KMS-11 (cell line): ENCODE measurements around the gene KCNH8.

Source experiments
- H2AFZ ChIP-seq: fragments of 200-600 bp; sonication (generic); 2 replicates; pipeline ENCODE4 v1.6.1; 2016; ENCODE audit warnings: antibody characterized with exemption, mixed run types, low read depth
- H3K27ac ChIP-seq: fragments of 200-600 bp; sonication (generic); 2 replicates; pipeline ENCODE4 v1.6.1; 2016; ENCODE audit warnings: mild to moderate bottlenecking, mixed run types
- H3K27me3 ChIP-seq: fragments of 200-600 bp; sonication (generic); 2 replicates; pipeline ENCODE4 v1.6.1; 2017; ENCODE audit warnings: mild to moderate bottlenecking, low read depth, mixed run types, moderate library complexity; ENCODE audit not compliant: insufficient read depth
- H3K36me3 ChIP-seq: fragments of 200-600 bp; sonication (generic); 2 replicates; pipeline ENCODE4 v1.6.1; 2017; ENCODE audit warnings: mild to moderate bottlenecking, mixed run types; ENCODE audit not compliant: insufficient read depth
- H3K4me1 ChIP-seq: fragments of 200-600 bp; sonication (generic); 2 replicates; pipeline ENCODE4 v1.6.1; 2016; ENCODE audit warnings: mild to moderate bottlenecking, low read depth, mixed run types; ENCODE audit not compliant: poor library complexity, severe bottlenecking
- H3K4me2 ChIP-seq: fragments of 200-600 bp; sonication (generic); 2 replicates; pipeline ENCODE4 v1.7.0; 2016; ENCODE audit warnings: mild to moderate bottlenecking, mixed run types
- H3K4me3 ChIP-seq: fragments of 200-600 bp; sonication (generic); IDR thresholded peaks from 2 replicates; pipeline ENCODE4 v1.6.1; 2017; ENCODE audit warnings: low read depth, low read length, mixed read lengths; ENCODE audit not compliant: insufficient read depth
- H3K79me2 ChIP-seq: fragments of 200-600 bp; sonication (generic); 2 replicates; pipeline ENCODE4 v1.6.1; 2016; ENCODE audit warnings: low read depth, mixed run types; ENCODE audit not compliant: insufficient read depth
- H3K9ac ChIP-seq: fragments of 200-600 bp; sonication (generic); 2 replicates; pipeline ENCODE4 v1.6.1; 2016; ENCODE audit warnings: mild to moderate bottlenecking, mixed run types
- H4K20me1 ChIP-seq: fragments of 200-600 bp; sonication (generic); 2 replicates; pipeline ENCODE4 v1.6.1; 2016; ENCODE audit warnings: mild to moderate bottlenecking, mixed run types; ENCODE audit not compliant: insufficient read depth
- CTCF ChIP-seq: fragments of 200-600 bp; sonication (generic); conservative IDR thresholded peaks from 2 replicates; pipeline ENCODE4 v1.6.1; 2017; ENCODE audit warnings: low read depth, mild to moderate bottlenecking, antibody characterized with exemption, low read length, moderate library complexity, mixed read lengths

KCNH8 gene

GRCh38 chr3:19392150-19392549 is 243.8 kb downstream of the KCNH8 start:
- TF ChIP-seq CTCF: no peak
- Histone ChIP-seq H4K20me1 (no peaks in the 10 kb centered on the region), H3K36me3 (no peaks in the 10 kb centered on the region), H2AFZ (no peak overlapping the region), H3K27ac (no peak overlapping the region), H3K4me1 (no peaks in the 10 kb centered on the region), H3K79me2 (no peaks in the 10 kb centered on the region), H3K4me2 (no peak overlapping the region), H3K4me3 (no peak overlapping the region), H3K9ac (no peak overlapping the region), H3K27me3 (no peaks in the 10 kb centered on the region)

GRCh38 chr3:19394946-19395345 is 246.6 kb downstream of the KCNH8 start:
- H3K79me2 ChIP-seq: no peaks in the 10 kb centered on the region
- H3K4me2 ChIP-seq: no peak overlapping the region
- TF ChIP-seq CTCF: no peak
- no peak overlapping the region for H2AFZ ChIP-seq
- no peaks in the 10 kb centered on the region for H3K4me1 ChIP-seq
- H3K9ac ChIP-seq: no peak overlapping the region
- no peaks in the 10 kb centered on the region for H4K20me1 ChIP-seq
- no peaks in the 10 kb centered on the region for H3K27me3 ChIP-seq
- H3K27ac ChIP-seq: no peak overlapping the region
- no peak overlapping the region for H3K4me3 ChIP-seq
- no peaks in the 10 kb centered on the region for H3K36me3 ChIP-seq

GRCh38 chr3:19396726-19397125 is 248.4 kb downstream of the KCNH8 start:
- Histone ChIP-seq H3K4me2 (no peak overlapping the region), H3K27ac (no peak overlapping the region), H4K20me1 (no peaks in the 10 kb centered on the region), H3K27me3 (no peaks in the 10 kb centered on the region), H3K36me3 (no peaks in the 10 kb centered on the region), H3K9ac (no peak overlapping the region), H3K4me3 (no peak overlapping the region), H2AFZ (no peak overlapping the region), H3K4me1 (no peaks in the 10 kb centered on the region), H3K79me2 (no peaks in the 10 kb centered on the region)
- TF ChIP-seq CTCF: no peak

- Histone ChIP-seq H3K27me3 (no peaks in the 10 kb centered on the region), H3K9ac (no peak overlapping the region), H2AFZ (no peak overlapping the region), H3K4me3 (no peak overlapping the region), H4K20me1 (no peaks in the 10 kb centered on the region), H3K4me1 (no peaks in the 10 kb centered on the region), H3K79me2 (no peaks in the 10 kb centered on the region), H3K27ac (no peak overlapping the region), H3K36me3 (no peaks in the 10 kb centered on the region), H3K4me2 (no peak overlapping the region)
- no peak for TF ChIP-seq CTCF
These were observed 251.0 kb downstream of the KCNH8 start for GRCh38 chr3:19399356-19399755.

- Histone ChIP-seq H3K4me2 (no peak overlapping the region), H3K27me3 (no peaks in the 10 kb centered on the region), H3K79me2 (no peaks in the 10 kb centered on the region), H3K9ac (no peak overlapping the region), H3K36me3 (no peaks in the 10 kb centered on the region), H3K4me1 (no peaks in the 10 kb centered on the region), H4K20me1 (no peaks in the 10 kb centered on the region), H3K4me3 (no peak overlapping the region), H2AFZ (no peak overlapping the region), H3K27ac (no peak overlapping the region)
- no peak for TF ChIP-seq CTCF
These were observed 251.5 kb downstream of the KCNH8 start for GRCh38 chr3:19399836-19400235.
